Testis (tissue), 2 donors: ENCODE results near the gene ZNF618.

Source experiments
- POLR2A ChIP-seq: fragments of 450-650 bp; IDR thresholded peaks from one replicate; pipeline ENCODE4 v1.6.1; 2017; ENCODE audit warnings: antibody characterized with exemption, mild to moderate bottlenecking, moderate library complexity
- TF ChIP-seq, protein P1 (sequence below), 3 experiments: fragments of 450-650 bp in 2 of 3; fragments of 200-600 bp in 1 of 3; sonication (generic) in 1 of 3; IDR thresholded peaks; one replicate each; pipeline ENCODE4 v1.5.1; 2016 to 2019; ENCODE audit warnings: antibody characterized with exemption in 3 of 3, mild to moderate bottlenecking in 2 of 3, moderate library complexity in 1 of 3

- TF ChIP-seq POLR2A: no peak
- TF ChIP-seq, protein P1, sequence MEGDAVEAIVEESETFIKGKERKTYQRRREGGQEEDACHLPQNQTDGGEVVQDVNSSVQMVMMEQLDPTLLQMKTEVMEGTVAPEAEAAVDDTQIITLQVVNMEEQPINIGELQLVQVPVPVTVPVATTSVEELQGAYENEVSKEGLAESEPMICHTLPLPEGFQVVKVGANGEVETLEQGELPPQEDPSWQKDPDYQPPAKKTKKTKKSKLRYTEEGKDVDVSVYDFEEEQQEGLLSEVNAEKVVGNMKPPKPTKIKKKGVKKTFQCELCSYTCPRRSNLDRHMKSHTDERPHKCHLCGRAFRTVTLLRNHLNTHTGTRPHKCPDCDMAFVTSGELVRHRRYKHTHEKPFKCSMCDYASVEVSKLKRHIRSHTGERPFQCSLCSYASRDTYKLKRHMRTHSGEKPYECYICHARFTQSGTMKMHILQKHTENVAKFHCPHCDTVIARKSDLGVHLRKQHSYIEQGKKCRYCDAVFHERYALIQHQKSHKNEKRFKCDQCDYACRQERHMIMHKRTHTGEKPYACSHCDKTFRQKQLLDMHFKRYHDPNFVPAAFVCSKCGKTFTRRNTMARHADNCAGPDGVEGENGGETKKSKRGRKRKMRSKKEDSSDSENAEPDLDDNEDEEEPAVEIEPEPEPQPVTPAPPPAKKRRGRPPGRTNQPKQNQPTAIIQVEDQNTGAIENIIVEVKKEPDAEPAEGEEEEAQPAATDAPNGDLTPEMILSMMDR (IDR thresholded peaks at IDR 0.05): no peak
Measured at GRCh38 chr9:114031037-114031630, 155.0 kb downstream of the ZNF618 start.
